Endodermal cell (in vitro differentiated cells): ENCODE results near the gene UBASH3A. TPM values are rescaled to one million over a fixed set of nuclear protein-coding genes. Genes with fewer than 3 reads are reported as not detected.

ENCODE experiments used
- DNase-seq: peaks from one replicate; pipeline ENCODE4 v3.0.0-alpha.2; 2017
- H3K27ac ChIP-seq: 2 replicates; pipeline ENCODE4 v1.5.1; 2013; ENCODE audit warnings: mild to moderate bottlenecking, low read depth, low read length, moderate library complexity
- H3K27me3 ChIP-seq: 2 replicates; pipeline ENCODE4 v1.6.1; 2013; ENCODE audit warnings: mild to moderate bottlenecking, low read length, moderate library complexity; ENCODE audit not compliant: insufficient read depth, control insufficient read depth, poor library complexity, severe bottlenecking
- H3K36me3 ChIP-seq: 2 replicates; pipeline ENCODE4 v1.7.0; 2013; ENCODE audit warnings: mild to moderate bottlenecking, low read length, moderate library complexity; ENCODE audit not compliant: control insufficient read depth, insufficient read depth
- H3K4me1 ChIP-seq: one replicate; pipeline ENCODE4 v1.7.0; 2013; ENCODE audit warnings: low read length; ENCODE audit not compliant: control insufficient read depth, insufficient read depth
- H3K4me3 ChIP-seq: 2 replicates; pipeline ENCODE4 v1.5.1; 2013; ENCODE audit warnings: mild to moderate bottlenecking, low read length, moderate library complexity
- H3K9ac ChIP-seq: 2 replicates; pipeline ENCODE4 v1.6.1; 2013; ENCODE audit warnings: mild to moderate bottlenecking, low read length, moderate library complexity; ENCODE audit not compliant: poor library complexity, severe bottlenecking; ENCODE audit errors: extremely low read depth
- H3K9me3 ChIP-seq: 2 replicates; pipeline ENCODE4 v1.6.1; 2013; ENCODE audit warnings: mild to moderate bottlenecking, low read length, moderate library complexity; ENCODE audit not compliant: control insufficient read depth
- H3K27ac Mint-ChIP-seq: 2 replicates; pipeline ENCODE4 v1.8.0; 2020; ENCODE audit warnings: mixed read lengths
- H3K27me3 Mint-ChIP-seq: 2 replicates; pipeline ENCODE4 v1.8.0; 2021; ENCODE audit warnings: mild to moderate bottlenecking, mixed read lengths; ENCODE audit not compliant: insufficient read depth
- H3K36me3 Mint-ChIP-seq: 2 replicates; pipeline ENCODE4 v1.8.0; 2020; ENCODE audit warnings: low read depth, mixed read lengths
- H3K4me1 Mint-ChIP-seq: 2 replicates; pipeline ENCODE4 v1.8.0; 2020; ENCODE audit warnings: mixed read lengths
- H3K4me3 Mint-ChIP-seq: 2 replicates; pipeline ENCODE4 v1.8.0; 2020; ENCODE audit warnings: mild to moderate bottlenecking, moderate library complexity, mixed read lengths
- H3K9me3 Mint-ChIP-seq: 2 replicates; pipeline ENCODE4 v1.8.0; 2020; ENCODE audit warnings: mild to moderate bottlenecking, mixed read lengths
- WGBS, 2 experiments: methylation state at CpG; one replicate each; pipeline versions ENCODE4 v1.1.5 to v1.1.7; 2013; ENCODE audit warnings: missing lambda C conversion rate in 2 of 2, mixed read lengths in 1 of 2; ENCODE audit not compliant: insufficient coverage in 1 of 2, insufficient read length in 1 of 2; 5-methylcytosine and 5-hydroxymethylcytosine counted together
- total RNA-seq, 2 donors: library from RNA; stranded (reverse); fragmentation: NEBNext Ultra II Directional in 1 of 2; extraction: Animal tissue kit (Norgen Biotek cat#: 25700) in 1 of 2; gene quantifications; 2 replicates in 1 of 2; 3 replicates in 1 of 2; pipeline ENCODE4 v1.2.1, GENCODE V29; 2021
- TF ChIP-seq, protein P1 (sequence below): fragments of 200-600 bp; sonication (generic); conservative IDR thresholded peaks from 2 replicates; pipeline ENCODE4 v1.5.0; 2021; ENCODE audit warnings: antibody characterized with exemption, mild to moderate bottlenecking

UBASH3A gene
- total RNA-seq, 2 donors from 2014 or later = not detected

DNA sequence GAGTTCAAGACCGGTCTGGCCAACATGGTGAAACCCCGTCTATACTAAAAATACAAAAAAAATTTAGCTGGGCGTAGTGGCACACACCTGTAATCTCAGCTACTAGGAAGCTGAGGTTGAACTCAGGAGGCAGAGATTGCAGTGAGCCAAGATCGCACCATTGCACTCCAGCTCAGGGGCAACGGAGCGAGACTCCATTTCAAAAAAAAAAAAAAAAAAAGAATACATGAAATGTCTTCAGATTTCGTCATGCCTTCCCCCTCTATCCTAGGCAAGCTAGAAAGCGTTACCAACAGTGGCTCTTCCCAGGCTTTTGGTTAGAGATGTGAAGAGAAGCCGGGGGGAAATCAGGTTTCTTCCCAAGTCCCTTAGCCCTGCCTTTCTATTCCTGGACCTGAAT lies 41.0 kb upstream of the UBASH3A start:
- H3K9me3 ChIP-seq = no peaks in the 10 kb centered on the region
- peaks cover 4% of the 10 kb centered on the region for H3K4me1 ChIP-seq
- no peaks in the 10 kb centered on the region for H3K36me3 ChIP-seq
- Mint-ChIP-seq H3K27ac (no peak overlapping the region), H3K9me3 (peaks cover 16% of the 10 kb centered on the region), H3K4me3 (no peak overlapping the region), H3K4me1 (peaks cover 11% of the 10 kb centered on the region), H3K36me3 (no peaks in the 10 kb centered on the region), H3K27me3 (peaks cover 4% of the 10 kb centered on the region)
- no peak overlapping the region for H3K9ac ChIP-seq
- H3K4me3 ChIP-seq = no peak overlapping the region
- TF ChIP-seq, protein P1, sequence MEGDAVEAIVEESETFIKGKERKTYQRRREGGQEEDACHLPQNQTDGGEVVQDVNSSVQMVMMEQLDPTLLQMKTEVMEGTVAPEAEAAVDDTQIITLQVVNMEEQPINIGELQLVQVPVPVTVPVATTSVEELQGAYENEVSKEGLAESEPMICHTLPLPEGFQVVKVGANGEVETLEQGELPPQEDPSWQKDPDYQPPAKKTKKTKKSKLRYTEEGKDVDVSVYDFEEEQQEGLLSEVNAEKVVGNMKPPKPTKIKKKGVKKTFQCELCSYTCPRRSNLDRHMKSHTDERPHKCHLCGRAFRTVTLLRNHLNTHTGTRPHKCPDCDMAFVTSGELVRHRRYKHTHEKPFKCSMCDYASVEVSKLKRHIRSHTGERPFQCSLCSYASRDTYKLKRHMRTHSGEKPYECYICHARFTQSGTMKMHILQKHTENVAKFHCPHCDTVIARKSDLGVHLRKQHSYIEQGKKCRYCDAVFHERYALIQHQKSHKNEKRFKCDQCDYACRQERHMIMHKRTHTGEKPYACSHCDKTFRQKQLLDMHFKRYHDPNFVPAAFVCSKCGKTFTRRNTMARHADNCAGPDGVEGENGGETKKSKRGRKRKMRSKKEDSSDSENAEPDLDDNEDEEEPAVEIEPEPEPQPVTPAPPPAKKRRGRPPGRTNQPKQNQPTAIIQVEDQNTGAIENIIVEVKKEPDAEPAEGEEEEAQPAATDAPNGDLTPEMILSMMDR = no peak
- DNase-seq = no peak
- H3K27ac ChIP-seq = no peak overlapping the region
- WGBS, 2 experiments = 92 to 94% methylated on average over 3 to 8 of the region's 9 CpGs
- no peaks in the 10 kb centered on the region for H3K27me3 ChIP-seq

DNA sequence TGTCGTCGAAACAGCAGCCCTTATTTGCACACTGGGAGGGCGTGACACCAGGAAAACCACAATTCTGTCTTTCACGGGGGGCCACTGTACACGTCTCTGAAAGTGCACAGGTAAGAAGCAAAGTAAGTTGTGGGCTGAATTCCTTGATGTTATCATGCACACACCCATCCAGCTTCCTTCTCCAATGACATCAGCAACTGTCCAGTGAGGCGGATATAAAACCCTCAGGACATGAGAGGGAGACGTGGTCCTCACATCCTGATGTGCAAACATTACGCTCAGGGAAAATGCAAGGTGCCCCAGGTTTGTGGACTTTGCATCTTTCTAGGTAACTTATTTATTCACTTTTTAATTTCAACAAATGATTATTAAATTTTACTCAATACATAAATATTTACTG lies 40.4 kb upstream of the UBASH3A start:
- Histone ChIP-seq H3K36me3 (no peaks in the 10 kb centered on the region), H3K9ac (no peak overlapping the region), H3K4me1 (peaks cover 4% of the 10 kb centered on the region), H3K4me3 (no peak overlapping the region), H3K27ac (no peak overlapping the region), H3K9me3 (no peaks in the 10 kb centered on the region), H3K27me3 (no peaks in the 10 kb centered on the region)
- Mint-ChIP-seq H3K27ac (no peak overlapping the region), H3K4me3 (no peak overlapping the region), H3K4me1 (peaks cover 11% of the 10 kb centered on the region), H3K27me3 (peaks cover 3% of the 10 kb centered on the region), H3K9me3 (peaks cover 16% of the 10 kb centered on the region), H3K36me3 (no peaks in the 10 kb centered on the region)
- 91 to 97% methylated on average over 7 to 8 of the region's 8 CpGs for WGBS, 2 experiments
- DNase-seq = no peak
- TF ChIP-seq, protein P1 = no peak

DNA sequence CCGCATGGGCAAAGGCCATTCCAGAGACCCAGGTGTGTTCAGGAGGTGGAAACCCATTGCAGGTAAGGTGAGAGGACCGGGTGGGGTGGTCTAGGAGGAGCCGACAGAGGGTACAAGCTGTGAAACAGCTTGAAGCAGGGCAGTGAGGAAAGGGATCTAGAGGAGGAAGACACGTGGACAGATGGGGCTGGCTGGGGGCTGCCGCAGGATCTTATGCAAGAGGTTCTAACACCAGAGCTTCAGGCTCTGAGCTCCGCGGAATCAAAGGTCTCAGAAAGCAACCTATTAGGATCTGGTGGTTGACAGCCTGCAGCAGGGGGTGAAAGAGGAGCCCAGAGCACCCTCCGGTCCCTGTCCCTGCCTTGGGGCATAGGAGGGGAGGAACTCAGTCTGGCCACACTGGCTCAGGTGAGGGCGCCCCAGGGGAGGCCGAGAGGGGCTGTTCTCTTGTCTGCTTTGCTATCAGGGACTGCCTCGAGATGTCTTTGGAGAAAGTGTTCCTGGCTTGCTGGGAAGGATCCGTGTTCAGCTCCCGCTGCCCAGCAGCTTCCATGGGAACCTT lies 39.3 kb upstream of the UBASH3A start:
- Mint-ChIP-seq H3K9me3 (peaks cover 12% of the 10 kb centered on the region), H3K36me3 (no peaks in the 10 kb centered on the region), H3K4me1 (peaks cover 11% of the 10 kb centered on the region), H3K27ac (no peak overlapping the region), H3K4me3 (no peak overlapping the region), H3K27me3 (peaks cover 2% of the 10 kb centered on the region)
- no peaks in the 10 kb centered on the region for H3K9me3 ChIP-seq
- no peaks in the 10 kb centered on the region for H3K36me3 ChIP-seq
- 90 to 95% methylated on average over 9 to 13 of the region's 13 CpGs for WGBS, 2 experiments
- no peaks in the 10 kb centered on the region for H3K27me3 ChIP-seq
- no peak overlapping the region for H3K4me3 ChIP-seq
- no peak overlapping the region for H3K27ac ChIP-seq
- DNase-seq = no peak
- TF ChIP-seq, protein P1 = no peak
- H3K9ac ChIP-seq = no peak overlapping the region
- peaks cover 4% of the 10 kb centered on the region for H3K4me1 ChIP-seq
